HEK293 (cell line): ENCODE data around the gene SCNN1A.

ENCODE experiments used
- CTCF ChIA-PET: fragments of 350-600 bp; formaldehyde crosslinking; extraction: SDS; loops from one replicate; lab custom pipeline; 2021; ENCODE audit warnings: antibody characterized with exemption; lab: Yijun Ruan, JAX
- POLR2A ChIA-PET: fragments of 300-600 bp; formaldehyde crosslinking; extraction: SDS; loops from one replicate; lab custom pipeline; 2020; ENCODE audit warnings: antibody characterized with exemption, inconsistent platforms; lab: Yijun Ruan, JAX
- H3K27ac ChIP-seq: fragments of 200-500 bp; sonication (Bioruptor generic); 2 replicates; pipeline ENCODE4 v1.5.1; 2014; ENCODE audit warnings: low read depth, low read length, control low read depth, inconsistent platforms; ENCODE audit errors: extremely low read depth
- H3K36me3 ChIP-seq, 2 experiments: fragments of 200-500 bp in 1 of 2; sonication (Bioruptor generic) in 1 of 2; 1 replicate in 1 of 2; 2 replicates in 1 of 2; pipeline ENCODE4 v1.5.1; 2014 to 2017; ENCODE audit warnings: inconsistent platforms in 2 of 2, low read length in 2 of 2; ENCODE audit not compliant: control insufficient read depth in 2 of 2, insufficient read depth in 1 of 2
- H3K4me1 ChIP-seq: fragments of 200-500 bp; sonication (Bioruptor generic); 2 replicates; pipeline ENCODE4 v1.5.1; 2014; ENCODE audit warnings: mild to moderate bottlenecking, low read length, inconsistent platforms; ENCODE audit not compliant: control insufficient read depth, insufficient read depth
- H3K4me3 ChIP-seq: 2 replicates; pipeline ENCODE4 v1.5.1; 2011; ENCODE audit warnings: low read depth, mild to moderate bottlenecking, control low read depth, low read length, moderate library complexity
- H3K9me3 ChIP-seq: fragments of 200-500 bp; sonication (Bioruptor generic); 2 replicates; pipeline ENCODE4 v1.5.1; 2014; ENCODE audit warnings: low read depth, low read length, inconsistent platforms; ENCODE audit not compliant: control insufficient read depth, insufficient read depth
- EGR2 ChIP-seq: fragments of 450-650 bp; formaldehyde crosslinking; IDR thresholded peaks from 2 replicates; pipeline ENCODE4 v1.5.1; 2016; ENCODE audit warnings: low read depth, missing biosample characterization, missing genetic modification characterization
- GLI2 ChIP-seq: fragments of 450-650 bp; formaldehyde crosslinking; IDR thresholded peaks from 2 replicates; pipeline ENCODE4; 2017; ENCODE audit warnings: missing biosample characterization, missing genetic modification characterization, low read depth, borderline replicate concordance
- PRDM1 ChIP-seq: fragments of 450-650 bp; formaldehyde crosslinking; IDR thresholded peaks from 2 replicates; pipeline ENCODE4; 2016; ENCODE audit warnings: missing biosample characterization, missing genetic modification characterization
- RBAK ChIP-seq: fragments of 450-650 bp; formaldehyde crosslinking; IDR thresholded peaks from 2 replicates; pipeline ENCODE4 v1.5.1; 2016; ENCODE audit warnings: missing biosample characterization, missing genetic modification characterization
- SCRT1 ChIP-seq: fragments of 450-650 bp; formaldehyde crosslinking; IDR thresholded peaks from 2 replicates; pipeline ENCODE4 v1.5.1; 2016; ENCODE audit warnings: missing biosample characterization, missing genetic modification characterization, borderline replicate concordance
- SP2 ChIP-seq: fragments of 450-650 bp; formaldehyde crosslinking; IDR thresholded peaks from 2 replicates; pipeline ENCODE4 v1.5.1; 2016; ENCODE audit warnings: missing biosample characterization, missing genetic modification characterization
- WT1 ChIP-seq: fragments of 450-650 bp; formaldehyde crosslinking; IDR thresholded peaks from 2 replicates; pipeline ENCODE4 v1.5.1; 2016; ENCODE audit warnings: missing biosample characterization, missing genetic modification characterization
- YY1 ChIP-seq: fragments of 450-650 bp; formaldehyde crosslinking; IDR thresholded peaks from 2 replicates; pipeline ENCODE4 v1.5.1; 2018; ENCODE audit warnings: missing biosample characterization, missing genetic modification characterization
- YY2 ChIP-seq: fragments of 450-650 bp; formaldehyde crosslinking; IDR thresholded peaks from 2 replicates; pipeline ENCODE4 v1.5.1; 2016; ENCODE audit warnings: missing biosample characterization, missing genetic modification characterization
- ZBTB8A ChIP-seq: fragments of 450-650 bp; formaldehyde crosslinking; IDR thresholded peaks from 2 replicates; pipeline ENCODE4 v1.5.1; 2016; ENCODE audit warnings: missing biosample characterization, missing genetic modification characterization
- ZFHX2 ChIP-seq: fragments of 450-650 bp; formaldehyde crosslinking; conservative IDR thresholded peaks from 2 replicates; pipeline ENCODE4 v1.5.1; 2016; ENCODE audit warnings: missing biosample characterization, missing genetic modification characterization
- ZNF112 ChIP-seq: fragments of 450-650 bp; formaldehyde crosslinking; IDR thresholded peaks from 2 replicates; pipeline ENCODE4 v1.5.0; 2017; ENCODE audit warnings: missing biosample characterization, missing genetic modification characterization
- ZNF174 ChIP-seq: fragments of 450-650 bp; formaldehyde crosslinking; IDR thresholded peaks from 2 replicates; pipeline ENCODE4 v1.5.0; 2017; ENCODE audit warnings: missing biosample characterization, mild to moderate bottlenecking, missing genetic modification characterization
- ZNF223 ChIP-seq: fragments of 450-650 bp; formaldehyde crosslinking; IDR thresholded peaks from 2 replicates; pipeline ENCODE4 v1.5.1; 2016; ENCODE audit warnings: missing biosample characterization, missing genetic modification characterization
- ZNF239 ChIP-seq: fragments of 450-650 bp; formaldehyde crosslinking; IDR thresholded peaks from 2 replicates; pipeline ENCODE4 v1.5.1; 2016; ENCODE audit warnings: missing biosample characterization, missing genetic modification characterization
- ZNF248 ChIP-seq: fragments of 450-650 bp; formaldehyde crosslinking; IDR thresholded peaks from 2 replicates; pipeline ENCODE4 v1.5.1; 2017; ENCODE audit warnings: missing biosample characterization, missing genetic modification characterization
- ZNF280C ChIP-seq: fragments of 450-650 bp; formaldehyde crosslinking; IDR thresholded peaks from 2 replicates; pipeline ENCODE4 v1.5.1; 2016; ENCODE audit warnings: missing biosample characterization, missing genetic modification characterization
- ZNF292 ChIP-seq: fragments of 450-650 bp; formaldehyde crosslinking; IDR thresholded peaks from 2 replicates; pipeline ENCODE4 v1.5.1; 2016; ENCODE audit warnings: low read depth, missing biosample characterization, missing genetic modification characterization, borderline replicate concordance
- ZNF366 ChIP-seq: fragments of 450-650 bp; formaldehyde crosslinking; conservative IDR thresholded peaks from 2 replicates; pipeline ENCODE4 v1.5.1; 2016; ENCODE audit warnings: missing biosample characterization, missing genetic modification characterization
- ZNF37A ChIP-seq: fragments of 450-650 bp; IDR thresholded peaks from 2 replicates; pipeline ENCODE4 v1.5.1; 2018; ENCODE audit warnings: missing biosample characterization, missing genetic modification characterization
- ZNF792 ChIP-seq: fragments of 450-650 bp; formaldehyde crosslinking; IDR thresholded peaks from 2 replicates; pipeline ENCODE4 v1.5.1; 2016; ENCODE audit warnings: missing biosample characterization, missing genetic modification characterization
- ZNF843 ChIP-seq: fragments of 450-650 bp; formaldehyde crosslinking; IDR thresholded peaks from 2 replicates; pipeline ENCODE4 v1.5.1; 2016; ENCODE audit warnings: missing biosample characterization, missing genetic modification characterization
- ZSCAN5A ChIP-seq: fragments of 450-650 bp; formaldehyde crosslinking; IDR thresholded peaks from 2 replicates; pipeline ENCODE4 v1.5.1; 2016; ENCODE audit warnings: missing biosample characterization, missing genetic modification characterization
- TF ChIP-seq, protein P1 (sequence below): sonication (generic); formaldehyde crosslinking; IDR thresholded peaks from 2 replicates; pipeline ENCODE4 v1.8.1; 2022; ENCODE audit warnings: mild to moderate bottlenecking, moderate library complexity, missing genetic modification reagents
- TF ChIP-seq, protein P2 (sequence below): fragments of 450-650 bp; formaldehyde crosslinking; IDR thresholded peaks from 2 replicates; pipeline ENCODE4 v1.5.1; 2017; ENCODE audit warnings: missing biosample characterization, missing genetic modification characterization
- TF ChIP-seq, protein P3 (sequence below): fragments of 450-650 bp; formaldehyde crosslinking; optimal IDR thresholded peaks from 2 replicates; pipeline ENCODE3; 2016; ENCODE audit warnings: missing biosample characterization, mild to moderate bottlenecking, missing genetic modification characterization

SCNN1A gene

DNA sequence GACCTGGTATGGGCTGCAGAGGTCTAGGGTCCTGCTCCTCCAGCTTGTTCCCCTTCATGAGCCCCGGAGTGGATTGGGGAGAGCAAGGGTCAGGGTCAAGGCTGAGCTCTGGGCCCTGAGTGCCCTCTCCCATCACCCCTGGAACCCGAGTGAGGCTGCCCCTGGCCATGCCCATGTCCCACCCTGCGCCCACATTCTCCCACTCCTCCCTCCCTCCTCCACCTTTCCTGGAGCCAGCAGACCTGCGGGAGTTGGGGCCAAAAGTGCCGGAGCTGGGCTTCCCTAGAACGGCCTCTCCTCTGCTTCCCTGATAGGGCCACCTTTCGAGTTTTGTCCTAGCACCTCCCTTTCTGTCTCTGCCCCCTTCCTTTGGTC is 590 bp downstream of the SCNN1A start:
- Histone ChIP-seq H3K9me3 (no peaks in the 10 kb centered on the region), H3K4me3 (no peak overlapping the region), H3K4me1 (peaks cover 24% of the 10 kb centered on the region), H3K36me3 (no peaks in the 10 kb centered on the region), H3K27ac (no peak overlapping the region)
- TF ChIP-seq ZNF366 (tag by site-specific recombination) (0 out of 2 replicates have a peak, but pooled peaks have one; percentile 21), ZNF280C (tag by site-specific recombination) (no peak), EGR2 (peak; percentile 38; the same call in 1 of the 2 replicates), RBAK (tag by site-specific recombination) (no peak), ZFHX2 (tag by site-specific recombination) (peak; percentile 42; the same call in 1 of the 2 replicates)
- ChIA-PET POLR2A (interaction anchor here (1.0 to 1.4 kb wide), 3 partner anchors 23 to 73 kb away, joined by 3 to 4 read pairs (median 3); no protein-coding TSS in a partner anchor), CTCF (interaction anchor here (0.5 to 1.7 kb wide), 6 partner anchors 9 to 178 kb away, joined by 3 to 5 read pairs (median 3); no protein-coding TSS in a partner anchor)

GRCh38 chr12:6374028-6374785 is 1.2 kb downstream of the SCNN1A start:
- no peak overlapping the region for H3K4me3 ChIP-seq
- H3K4me1 ChIP-seq = peaks cover 24% of the 10 kb centered on the region
- POLR2A ChIA-PET = interaction anchor here (1.0 to 1.4 kb wide), 3 partner anchors 23 to 72 kb away, joined by 3 to 4 read pairs (median 3); no protein-coding TSS in a partner anchor
- no peaks in the 10 kb centered on the region for H3K36me3 ChIP-seq
- no peaks in the 10 kb centered on the region for H3K9me3 ChIP-seq
- no peak overlapping the region for H3K27ac ChIP-seq
- CTCF ChIA-PET = interaction anchor here (0.5 to 1.7 kb wide), 4 partner anchors 38 to 177 kb away, joined by 3 to 4 read pairs (median 4); no protein-coding TSS in a partner anchor
- TF ChIP-seq ZSCAN5A (tag by site-specific recombination) (no peak), ZNF843 (no peak), SCRT1 (tag by site-specific recombination) (no peak), ZNF223 (tag by site-specific recombination) (0 out of 2 replicates have a peak, but pooled peaks have one; percentile 47), ZNF239 (no peak), GLI2 (tag by site-specific recombination) (no peak), ZNF112 (no peak), SP2 (peak; percentile 46), ZNF37A (tag by site-specific recombination) (no peak), YY2 (tag by site-specific recombination) (no peak), ZNF792 (tag by site-specific recombination) (no peak), ZNF174 (no peak), ZBTB8A (tag by site-specific recombination) (no peak), ZNF248 (no peak), PRDM1 (no peak), YY1 (no peak), ZNF292 (no peak), WT1 (tag by site-specific recombination) (no peak)
- TF ChIP-seq, protein P1, sequence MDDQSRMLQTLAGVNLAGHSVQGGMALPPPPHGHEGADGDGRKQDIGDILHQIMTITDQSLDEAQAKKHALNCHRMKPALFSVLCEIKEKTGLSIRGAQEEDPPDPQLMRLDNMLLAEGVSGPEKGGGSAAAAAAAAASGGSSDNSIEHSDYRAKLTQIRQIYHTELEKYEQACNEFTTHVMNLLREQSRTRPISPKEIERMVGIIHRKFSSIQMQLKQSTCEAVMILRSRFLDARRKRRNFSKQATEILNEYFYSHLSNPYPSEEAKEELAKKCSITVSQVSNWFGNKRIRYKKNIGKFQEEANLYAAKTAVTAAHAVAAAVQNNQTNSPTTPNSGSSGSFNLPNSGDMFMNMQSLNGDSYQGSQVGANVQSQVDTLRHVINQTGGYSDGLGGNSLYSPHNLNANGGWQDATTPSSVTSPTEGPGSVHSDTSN = no peak
- TF ChIP-seq, protein P2, sequence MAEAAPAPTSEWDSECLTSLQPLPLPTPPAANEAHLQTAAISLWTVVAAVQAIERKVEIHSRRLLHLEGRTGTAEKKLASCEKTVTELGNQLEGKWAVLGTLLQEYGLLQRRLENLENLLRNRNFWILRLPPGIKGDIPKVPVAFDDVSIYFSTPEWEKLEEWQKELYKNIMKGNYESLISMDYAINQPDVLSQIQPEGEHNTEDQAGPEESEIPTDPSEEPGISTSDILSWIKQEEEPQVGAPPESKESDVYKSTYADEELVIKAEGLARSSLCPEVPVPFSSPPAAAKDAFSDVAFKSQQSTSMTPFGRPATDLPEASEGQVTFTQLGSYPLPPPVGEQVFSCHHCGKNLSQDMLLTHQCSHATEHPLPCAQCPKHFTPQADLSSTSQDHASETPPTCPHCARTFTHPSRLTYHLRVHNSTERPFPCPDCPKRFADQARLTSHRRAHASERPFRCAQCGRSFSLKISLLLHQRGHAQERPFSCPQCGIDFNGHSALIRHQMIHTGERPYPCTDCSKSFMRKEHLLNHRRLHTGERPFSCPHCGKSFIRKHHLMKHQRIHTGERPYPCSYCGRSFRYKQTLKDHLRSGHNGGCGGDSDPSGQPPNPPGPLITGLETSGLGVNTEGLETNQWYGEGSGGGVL = peak; percentile 58
- TF ChIP-seq, protein P3, sequence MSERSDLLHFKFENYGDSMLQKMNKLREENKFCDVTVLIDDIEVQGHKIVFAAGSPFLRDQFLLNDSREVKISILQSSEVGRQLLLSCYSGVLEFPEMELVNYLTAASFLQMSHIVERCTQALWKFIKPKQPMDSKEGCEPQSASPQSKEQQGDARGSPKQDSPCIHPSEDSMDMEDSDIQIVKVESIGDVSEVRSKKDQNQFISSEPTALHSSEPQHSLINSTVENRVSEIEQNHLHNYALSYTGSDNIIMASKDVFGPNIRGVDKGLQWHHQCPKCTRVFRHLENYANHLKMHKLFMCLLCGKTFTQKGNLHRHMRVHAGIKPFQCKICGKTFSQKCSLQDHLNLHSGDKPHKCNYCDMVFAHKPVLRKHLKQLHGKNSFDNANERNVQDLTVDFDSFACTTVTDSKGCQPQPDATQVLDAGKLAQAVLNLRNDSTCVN = peak; percentile 10
